Fibroblast of lung (primary cell): Measurements from ENCODE around the gene SLC39A6.

ENCODE experiments used
- CTCF ChIP-seq, 2 donors: IDR thresholded peaks in 1 of 2; conservative IDR thresholded peaks in 1 of 2; 1 replicate in 1 of 2; 2 replicates in 1 of 2; pipeline ENCODE4 v1.5.1; 2011 to 2012; ENCODE audit warnings: low read length in 2 of 2, control low read depth in 1 of 2, inconsistent platforms in 1 of 2, low read depth in 1 of 2, mild to moderate bottlenecking in 1 of 2
- EZH2 ChIP-seq: IDR thresholded peaks from 2 replicates; pipeline ENCODE4 v1.5.1; 2012; ENCODE audit warnings: low read length, control low read depth, mild to moderate bottlenecking; ENCODE audit errors: missing control alignments

GRCh38 chr18:36104749-36105148 is 24.4 kb downstream of the SLC39A6 start:
- TF ChIP-seq CTCF (conservative IDR thresholded peaks at IDR 0.05 in 1 of 2, IDR thresholded peaks at IDR 0.05 in 1 of 2; ENCODE audit: low read depth in 1 of 2, low read length in 2 of 2): no peak
- TF ChIP-seq EZH2: no peak
